Measurements from ENCODE around the gene WWC2. TPM values are rescaled to one million over a fixed set of nuclear protein-coding genes. Genes with fewer than 3 reads are reported as not detected.

Gene WWC2
- total RNA-seq, 6 donors from 2014 or later, result 87.0 to 179 (median 121) TPM

DNA sequence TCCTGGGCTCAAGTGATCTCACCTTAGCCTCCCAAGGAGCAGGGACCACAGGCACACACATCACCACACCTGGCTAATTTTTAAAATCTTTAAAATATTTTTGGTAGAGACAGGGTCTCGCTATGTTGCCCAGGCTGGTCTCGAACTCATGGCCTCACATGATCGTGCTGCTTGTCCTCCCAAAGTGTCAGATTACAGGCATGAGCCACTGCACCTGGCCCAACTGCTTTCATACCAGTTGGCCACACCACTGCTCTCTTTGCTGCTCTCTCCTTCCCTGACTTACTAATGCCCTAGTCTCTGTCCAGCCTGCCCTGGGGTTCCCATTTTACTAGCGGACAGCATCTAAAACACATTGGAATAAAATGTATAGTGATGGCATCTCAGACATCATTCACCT, 153.9 kb downstream of the WWC2 start:
- ATAC-seq (ENCODE audit: low FRiP score in 2 of 2) (peak in 1 of 2 donors; percentile 19), DNase-seq (no peak)
- TF ChIP-seq POLR2AphosphoS5 (IDR thresholded peaks at IDR 0.05) (no peak), POLR2A (IDR thresholded peaks at IDR 0.05) (no peak), EP300 (IDR thresholded peaks at IDR 0.05) (no peak), CTCF (IDR thresholded peaks at IDR 0.05) (no peak)
- no peak overlapping the region for H3K4me3 ChIP-seq
- H3K27me3 ChIP-seq, result no peaks in the 10 kb centered on the region
- H3K36me3 ChIP-seq, result peaks cover 0 to 37% (median 1%) of the 10 kb centered on the region in 4 donors
- WGBS, 2 donors, result 91 to 93% methylated on average over 4 of the region's 4 CpGs
- peaks cover 4 to 17% (median 8%) of the 10 kb centered on the region in 4 donors for H3K4me1 ChIP-seq
- peak overlapping the region in 2 of 4 donors; percentile 52 to 64 for H3K27ac ChIP-seq
- no peaks in the 10 kb centered on the region for H3K9me3 ChIP-seq

GRCh38 chr4:183253451-183253850, 154.4 kb downstream of the WWC2 start:
- H3K27ac ChIP-seq, result peak overlapping the region in 2 of 4 donors; percentile 52 to 64
- H3K4me1 ChIP-seq, result peaks cover 4 to 17% (median 8%) of the 10 kb centered on the region in 4 donors
- H3K4me3 ChIP-seq, result no peak overlapping the region
- DNase-seq, result peak in 1 of 2 donors; percentile 48
- H3K27me3 ChIP-seq, result no peaks in the 10 kb centered on the region
- peak in 1 of 2 donors; percentile 63 for ATAC-seq (ENCODE audit: low FRiP score in 2 of 2)
- 81 to 92% methylated on average over 1 of the region's 1 CpG for WGBS, 2 donors
- peaks cover 0 to 37% (median 1%) of the 10 kb centered on the region in 4 donors for H3K36me3 ChIP-seq
- no peak for TF ChIP-seq EP300 (IDR thresholded peaks at IDR 0.05)
- TF ChIP-seq CTCF (IDR thresholded peaks at IDR 0.05), result no peak
- TF ChIP-seq POLR2A (IDR thresholded peaks at IDR 0.05), result no peak
- TF ChIP-seq POLR2AphosphoS5 (IDR thresholded peaks at IDR 0.05), result no peak
- H3K9me3 ChIP-seq, result no peaks in the 10 kb centered on the region

GRCh38 chr4:183254162-183254561, 155.1 kb downstream of the WWC2 start:
- no peaks in the 10 kb centered on the region for H3K27me3 ChIP-seq
- no peak overlapping the region for H3K27ac ChIP-seq
- no peaks in the 10 kb centered on the region for H3K9me3 ChIP-seq
- H3K4me1 ChIP-seq, result peaks cover 4 to 17% (median 8%) of the 10 kb centered on the region in 4 donors
- TF ChIP-seq CTCF (IDR thresholded peaks at IDR 0.05) (no peak), POLR2AphosphoS5 (IDR thresholded peaks at IDR 0.05) (no peak)
- DNase-seq, result no peak
- H3K36me3 ChIP-seq, result peaks cover 0 to 34% (median 1%) of the 10 kb centered on the region in 4 donors
- H3K4me3 ChIP-seq, result no peak overlapping the region
- no peak for ATAC-seq (ENCODE audit: low FRiP score in 2 of 2)
- WGBS, 2 donors, result 67 to 73% methylated on average over 6 of the region's 6 CpGs

- no peak for TF ChIP-seq POLR2AphosphoS5 (IDR thresholded peaks at IDR 0.05)
- TF ChIP-seq POLR2A (IDR thresholded peaks at IDR 0.05), result no peak
- H3K4me3 ChIP-seq, result no peak overlapping the region
- H3K36me3 ChIP-seq, result peaks cover 0 to 33% (median 4%) of the 10 kb centered on the region in 4 donors
- ATAC-seq (ENCODE audit: low FRiP score in 2 of 2) (no peak), DNase-seq (no peak)
- no peaks in the 10 kb centered on the region for H3K9me3 ChIP-seq
- 73 to 84% methylated on average over 3 of the region's 3 CpGs for WGBS, 2 donors
- H3K27ac ChIP-seq, result no peak overlapping the region
- H3K27me3 ChIP-seq, result no peaks in the 10 kb centered on the region
- peaks cover 4 to 17% (median 10%) of the 10 kb centered on the region in 4 donors for H3K4me1 ChIP-seq
Measured at GRCh38 chr4:183255487-183255886, 156.4 kb downstream of the WWC2 start.

GRCh38 chr4:183256343-183256742, 157.3 kb downstream of the WWC2 start:
- ATAC-seq (ENCODE audit: low FRiP score in 2 of 2), result peak in 1 of 2 donors; percentile 25
- no peak for TF ChIP-seq CTCF (IDR thresholded peaks at IDR 0.05)
- no peak for TF ChIP-seq POLR2A (IDR thresholded peaks at IDR 0.05)
- TF ChIP-seq EP300 (IDR thresholded peaks at IDR 0.05), result no peak
- TF ChIP-seq POLR2AphosphoS5 (IDR thresholded peaks at IDR 0.05), result no peak
- Histone ChIP-seq H3K9me3 (no peaks in the 10 kb centered on the region), H3K36me3 (peaks cover 0 to 41% (median 10%) of the 10 kb centered on the region in 4 donors), H3K4me1 (peaks cover 11 to 22% (median 14%) of the 10 kb centered on the region in 4 donors), H3K4me3 (no peak overlapping the region), H3K27me3 (no peaks in the 10 kb centered on the region), H3K27ac (no peak overlapping the region)
- no peak for DNase-seq
- WGBS, 2 donors, result 63 to 65% methylated on average over 6 of the region's 6 CpGs
